Astrocyte (in vitro differentiated cells and primary cell): ENCODE data around the gene FKBP1B. TPM values are rescaled to one million over a fixed set of nuclear protein-coding genes. Genes with fewer than 3 reads are reported as not detected.

Source experiments
- DNase-seq: peaks from one replicate; pipeline ENCODE4 v3.0.0-alpha.2; 2010; ENCODE audit warnings: low read depth
- FAIRE-seq: peaks from 2 replicates; lab custom pipeline; 2011; peaks lifted over from hg19 to GRCh38; lab: Jason Lieb, UNC
- H2AFZ ChIP-seq: 2 replicates; pipeline ENCODE4 v1.6.0; 2012; ENCODE audit warnings: low read depth, low read length, inconsistent platforms
- H3K27ac ChIP-seq: 2 replicates; pipeline ENCODE4 v1.5.1; 2011; ENCODE audit warnings: low read depth, low read length, inconsistent platforms
- H3K27me3 ChIP-seq: 2 replicates; pipeline ENCODE4 v1.6.0; 2011; ENCODE audit warnings: low read length, inconsistent platforms; ENCODE audit not compliant: insufficient read depth
- H3K36me3 ChIP-seq: 2 replicates; pipeline ENCODE4 v1.5.1; 2011; ENCODE audit warnings: low read length, inconsistent platforms; ENCODE audit not compliant: insufficient read depth
- H3K4me1 ChIP-seq: 2 replicates; pipeline ENCODE4 v1.5.1; 2011; ENCODE audit warnings: low read length, inconsistent platforms; ENCODE audit not compliant: insufficient read depth
- H3K4me2 ChIP-seq: 2 replicates; pipeline ENCODE4 v1.6.0; 2012; ENCODE audit warnings: low read length, inconsistent platforms
- H3K4me3 ChIP-seq: 2 replicates; pipeline ENCODE4 v1.5.1; 2011; ENCODE audit warnings: low read depth, mild to moderate bottlenecking, low read length, inconsistent platforms; ENCODE audit not compliant: insufficient read depth
- H3K79me2 ChIP-seq: 2 replicates; pipeline ENCODE4 v1.6.0; 2012; ENCODE audit warnings: mild to moderate bottlenecking, low read length, inconsistent platforms; ENCODE audit not compliant: insufficient read depth
- H3K9ac ChIP-seq: 2 replicates; pipeline ENCODE4 v1.6.0; 2012; ENCODE audit warnings: mild to moderate bottlenecking, low read length, inconsistent platforms
- H3K9me3 ChIP-seq: 2 replicates; pipeline ENCODE4 v1.5.1; 2012; ENCODE audit warnings: low read depth, mild to moderate bottlenecking, low read length, inconsistent platforms; ENCODE audit not compliant: insufficient read depth
- H4K20me1 ChIP-seq: 2 replicates; pipeline ENCODE4 v1.6.0; 2012; ENCODE audit warnings: low read length, inconsistent platforms; ENCODE audit not compliant: insufficient read depth
- H3K27ac Mint-ChIP-seq: one replicate; pipeline ENCODE4 v1.8.0; 2021; ENCODE audit warnings: mild to moderate bottlenecking, mixed read lengths; ENCODE audit not compliant: unreplicated experiment
- H3K27me3 Mint-ChIP-seq: one replicate; pipeline ENCODE4 v1.8.0; 2021; ENCODE audit warnings: low read depth, mixed read lengths; ENCODE audit not compliant: unreplicated experiment
- H3K36me3 Mint-ChIP-seq: one replicate; pipeline ENCODE4 v1.8.0; 2021; ENCODE audit warnings: low read depth, mixed read lengths; ENCODE audit not compliant: unreplicated experiment
- H3K4me1 Mint-ChIP-seq: one replicate; pipeline ENCODE4 v1.8.0; 2021; ENCODE audit warnings: low read depth, mixed read lengths; ENCODE audit not compliant: unreplicated experiment
- H3K4me3 Mint-ChIP-seq: one replicate; pipeline ENCODE4 v1.8.0; 2021; ENCODE audit warnings: mild to moderate bottlenecking, moderate library complexity, mixed read lengths; ENCODE audit not compliant: unreplicated experiment
- H3K9me3 Mint-ChIP-seq: one replicate; pipeline ENCODE4 v1.8.0; 2021; ENCODE audit warnings: mild to moderate bottlenecking, mixed read lengths; ENCODE audit not compliant: unreplicated experiment
- CTCF ChIP-seq: IDR thresholded peaks from 2 replicates; pipeline ENCODE4 v1.5.1; 2011; ENCODE audit warnings: low read depth, mild to moderate bottlenecking, inconsistent platforms, low read length, moderate library complexity; ENCODE audit not compliant: insufficient read depth
- EZH2 ChIP-seq: IDR thresholded peaks from 2 replicates; pipeline ENCODE4 v1.6.1; 2012; ENCODE audit warnings: mild to moderate bottlenecking, low read length, inconsistent platforms; ENCODE audit not compliant: insufficient read depth
- total RNA-seq: library from RNA; stranded (reverse); gene quantifications from 2 replicates; pipeline ENCODE4 v1.2.1, GENCODE V29; 2021

FKBP1B gene
- total RNA-seq, 1 donor from 2014 or later: 19.4 TPM

GRCh38 chr2:24048769-24049484, 614 bp upstream of the FKBP1B start:
- Histone ChIP-seq H3K4me1 (peaks cover 13% of the 10 kb centered on the region), H3K4me2 (peak overlapping the region; percentile 90), H3K79me2 (peaks cover 29% of the 10 kb centered on the region), H3K9me3 (no peaks in the 10 kb centered on the region), H4K20me1 (no peaks in the 10 kb centered on the region), H3K4me3 (peak overlapping the region; percentile 62), H3K36me3 (no peaks in the 10 kb centered on the region), H3K27ac (no peak overlapping the region), H3K27me3 (no peaks in the 10 kb centered on the region), H3K9ac (peak overlapping the region; percentile 69), H2AFZ (peak overlapping the region; percentile 84)
- DNase-seq (no peak), FAIRE-seq (no peak)
- Mint-ChIP-seq H3K4me1 (peaks cover 9% of the 10 kb centered on the region), H3K27me3 (no peaks in the 10 kb centered on the region), H3K9me3 (no peaks in the 10 kb centered on the region), H3K27ac (peak overlapping the region; percentile 66), H3K4me3 (peak overlapping the region; percentile 85), H3K36me3 (no peaks in the 10 kb centered on the region)
- TF ChIP-seq EZH2: no peak
- TF ChIP-seq CTCF: no peak

- no peaks in the 10 kb centered on the region for H3K9me3 Mint-ChIP-seq
- no peaks in the 10 kb centered on the region for H3K9me3 ChIP-seq
- H3K4me3 Mint-ChIP-seq: no peak overlapping the region
- peaks cover 13% of the 10 kb centered on the region for H3K4me1 ChIP-seq
- peaks cover 6% of the 10 kb centered on the region for H3K36me3 Mint-ChIP-seq
- no peak overlapping the region for H3K27ac ChIP-seq
- no peaks in the 10 kb centered on the region for H4K20me1 ChIP-seq
- DNase-seq: no peak
- peak overlapping the region; percentile 69 for H3K9ac ChIP-seq
- H3K27ac Mint-ChIP-seq: no peak overlapping the region
- H3K27me3 Mint-ChIP-seq: no peaks in the 10 kb centered on the region
- peaks cover 9% of the 10 kb centered on the region for H3K4me1 Mint-ChIP-seq
- TF ChIP-seq EZH2: no peak
- TF ChIP-seq CTCF: no peak
- no peak for FAIRE-seq
- peak overlapping the region; percentile 90 for H3K4me2 ChIP-seq
- H2AFZ ChIP-seq: peak overlapping the region; percentile 84
- no peaks in the 10 kb centered on the region for H3K27me3 ChIP-seq
- H3K4me3 ChIP-seq: peak overlapping the region; percentile 62
- H3K36me3 ChIP-seq: no peaks in the 10 kb centered on the region
- peaks cover 17% of the 10 kb centered on the region for H3K79me2 ChIP-seq
These were observed 769 bp downstream of the FKBP1B start for GRCh38 chr2:24050041-24050979.
